ENCODE measurements around the gene RASIP1. TPM values are rescaled to one million over a fixed set of nuclear protein-coding genes. Genes with fewer than 3 reads are reported as not detected.
A peak's percentile ranks its signal among the peaks of the same experiment; 100 is the strongest.
"Not testable (repeated sequence)": the region's sequence is repeated elsewhere in the genome, so short reads cannot be mapped to it uniquely, and the experiment has no call there.

The RASIP1 gene
- total RNA-seq, 2 experiments from 2014 or later, result 0.05 to 0.15 TPM

- DNase-seq; H3K27ac Mint-ChIP-seq; H3K4me1 Mint-ChIP-seq; H3K36me3 Mint-ChIP-seq (ENCODE audit: low read depth); H3K4me3 Mint-ChIP-seq; H3K9me3 Mint-ChIP-seq; POLR2A ChIA-PET: not testable (repeated sequence)
- peaks cover 21% of the 10 kb centered on the region for H3K27me3 Mint-ChIP-seq
- CTCF ChIA-PET, result interaction anchor here (1.2 kb wide), 1 partner anchor 27 kb away, joined by 3 read pairs; no protein-coding TSS in a partner anchor
Observed at GRCh38 chr19:48768171-48768753, 27.9 kb upstream of the RASIP1 start.

- H3K4me3 Mint-ChIP-seq; H3K27ac Mint-ChIP-seq; H3K9me3 Mint-ChIP-seq; H3K36me3 Mint-ChIP-seq (ENCODE audit: low read depth); DNase-seq; CTCF ChIA-PET; H3K4me1 Mint-ChIP-seq; POLR2A ChIA-PET: not testable (repeated sequence)
- peaks cover 31% of the 10 kb centered on the region for H3K27me3 Mint-ChIP-seq
Observed at GRCh38 chr19:48765816-48766215, 25.4 kb upstream of the RASIP1 start.

- H3K4me3 Mint-ChIP-seq, result no peak overlapping the region
- ChIA-PET CTCF (interaction anchor here (0.5 to 1.0 kb wide), 2 partner anchors 121 to 233 kb away, joined by 3 read pairs; partner anchors contain the start of genes GYS1 and RUVBL2), POLR2A (interaction anchor here (0.7 to 1.0 kb wide), 2 partner anchors 34 to 811 kb away, joined by 3 read pairs; no protein-coding TSS in a partner anchor)
- no peak overlapping the region for H3K27ac Mint-ChIP-seq
- peaks cover 20% of the 10 kb centered on the region for H3K27me3 Mint-ChIP-seq
- H3K9me3 Mint-ChIP-seq, result no peaks in the 10 kb centered on the region
- no peaks in the 10 kb centered on the region for H3K36me3 Mint-ChIP-seq (ENCODE audit: low read depth)
- peaks cover 10% of the 10 kb centered on the region for H3K4me1 Mint-ChIP-seq
- DNase-seq, result no peak
Observed at GRCh38 chr19:48760504-48761205, 20.2 kb upstream of the RASIP1 start.

- H3K27me3 Mint-ChIP-seq, result peaks cover 32% of the 10 kb centered on the region
- ChIA-PET CTCF (no interaction called here), POLR2A (no interaction called here)
- no peak for DNase-seq
- no peak overlapping the region for H3K4me3 Mint-ChIP-seq
- no peak overlapping the region for H3K27ac Mint-ChIP-seq
- no peaks in the 10 kb centered on the region for H3K9me3 Mint-ChIP-seq
- H3K4me1 Mint-ChIP-seq, result peaks cover 24% of the 10 kb centered on the region
- no peaks in the 10 kb centered on the region for H3K36me3 Mint-ChIP-seq (ENCODE audit: low read depth)
Observed at GRCh38 chr19:48757741-48758144, 17.3 kb upstream of the RASIP1 start.

GRCh38 chr19:48757089-48757675 lies 16.8 kb upstream of the RASIP1 start:
- peaks cover 25% of the 10 kb centered on the region for H3K4me1 Mint-ChIP-seq
- H3K27ac Mint-ChIP-seq, result no peak overlapping the region
- peaks cover 31% of the 10 kb centered on the region for H3K27me3 Mint-ChIP-seq
- no peak for DNase-seq
- no peak overlapping the region for H3K4me3 Mint-ChIP-seq
- no peaks in the 10 kb centered on the region for H3K9me3 Mint-ChIP-seq
- CTCF ChIA-PET, result no interaction called here
- POLR2A ChIA-PET, result no interaction called here
- H3K36me3 Mint-ChIP-seq (ENCODE audit: low read depth), result no peaks in the 10 kb centered on the region

GRCh38 chr19:48756686-48757085 lies 16.3 kb upstream of the RASIP1 start:
- Mint-ChIP-seq H3K27me3 (peaks cover 33% of the 10 kb centered on the region), H3K27ac (no peak overlapping the region), H3K4me1 (peaks cover 27% of the 10 kb centered on the region), H3K4me3 (no peak overlapping the region), H3K9me3 (no peaks in the 10 kb centered on the region), H3K36me3 (ENCODE audit: low read depth) (no peaks in the 10 kb centered on the region)
- no peak for DNase-seq
- CTCF ChIA-PET, result no interaction called here
- POLR2A ChIA-PET, result no interaction called here

GRCh38 chr19:48756212-48756611 lies 15.8 kb upstream of the RASIP1 start:
- Mint-ChIP-seq H3K27ac (no peak overlapping the region), H3K4me1 (peaks cover 29% of the 10 kb centered on the region), H3K4me3 (no peak overlapping the region), H3K9me3 (no peaks in the 10 kb centered on the region), H3K27me3 (peaks cover 31% of the 10 kb centered on the region), H3K36me3 (ENCODE audit: low read depth) (no peaks in the 10 kb centered on the region)
- no peak for DNase-seq
- CTCF ChIA-PET, result interaction anchor here (0.7 kb wide), 1 partner anchor 23 kb away, joined by 3 read pairs; no protein-coding TSS in a partner anchor
- POLR2A ChIA-PET, result no interaction called here

GRCh38 chr19:48755787-48756186 lies 15.4 kb upstream of the RASIP1 start:
- Mint-ChIP-seq H3K9me3 (no peaks in the 10 kb centered on the region), H3K27ac (no peak overlapping the region), H3K4me3 (no peak overlapping the region), H3K4me1 (peaks cover 31% of the 10 kb centered on the region), H3K36me3 (ENCODE audit: low read depth) (no peaks in the 10 kb centered on the region), H3K27me3 (peaks cover 31% of the 10 kb centered on the region)
- POLR2A ChIA-PET, result no interaction called here
- CTCF ChIA-PET, result interaction anchor here (0.7 kb wide), 1 partner anchor 23 kb away, joined by 3 read pairs; no protein-coding TSS in a partner anchor
- no peak for DNase-seq

- CTCF ChIA-PET, result no interaction called here
- Mint-ChIP-seq H3K27ac (no peak within 1 kb of the TSS), H3K36me3 (ENCODE audit: low read depth) (no peaks in the 10 kb centered on the region), H3K9me3 (no peaks in the 10 kb centered on the region), H3K4me1 (peaks cover 24% of the 10 kb centered on the region), H3K27me3 (peaks cover 26% of the 10 kb centered on the region), H3K4me3 (no peak within 1 kb of the TSS)
- POLR2A ChIA-PET, result no interaction called here
- no peak for DNase-seq
Observed at GRCh38 chr19:48755084-48755641, 14.8 kb upstream of the RASIP1 start, which contains the start of gene FGF21. FGF21 (plus strand) TSS chr19:48755524; CDS start chr19:48756237, 713 bp downstream.

- H3K27me3 Mint-ChIP-seq, result peaks cover 26% of the 10 kb centered on the region
- peaks cover 22% of the 10 kb centered on the region for H3K4me1 Mint-ChIP-seq
- H3K9me3 Mint-ChIP-seq, result no peaks in the 10 kb centered on the region
- POLR2A ChIA-PET, result no interaction called here
- CTCF ChIA-PET, result interaction anchor here (0.9 kb wide), 1 partner anchor 35 kb away, joined by 3 read pairs; no protein-coding TSS in a partner anchor
- DNase-seq, result peak; percentile 50
- H3K27ac Mint-ChIP-seq, result no peak within 1 kb of the TSS
- no peaks in the 10 kb centered on the region for H3K36me3 Mint-ChIP-seq (ENCODE audit: low read depth)
- H3K4me3 Mint-ChIP-seq, result peak within 1 kb of the TSS; percentile 62
Observed at GRCh38 chr19:48752496-48753365, 12.3 kb upstream of the RASIP1 start, which contains the start of gene FUT1. FUT1 (minus strand) TSS chr19:48752641; CDS start chr19:48751281, 1,360 bp downstream.

GRCh38 chr19:48751845-48752495 lies 11.6 kb upstream of the RASIP1 start:
- peak; percentile 41 for DNase-seq
- Mint-ChIP-seq H3K4me1 (peaks cover 25% of the 10 kb centered on the region), H3K27me3 (peaks cover 26% of the 10 kb centered on the region), H3K36me3 (ENCODE audit: low read depth) (no peaks in the 10 kb centered on the region), H3K27ac (no peak overlapping the region), H3K4me3 (peak overlapping the region; percentile 62), H3K9me3 (no peaks in the 10 kb centered on the region)
- POLR2A ChIA-PET, result no interaction called here
- CTCF ChIA-PET, result interaction anchor here (0.9 kb wide), 1 partner anchor 36 kb away, joined by 3 read pairs; no protein-coding TSS in a partner anchor

Measured in activated CD4-positive, alpha-beta memory T cell treated with anti-CD3 and anti-CD28 coated beads, Interleukin-2, amount 10 ng/mL, durations not matched to agents 7 days and 5 days (primary cell).